Lower lobe of right lung (tissue), 2 donors: ENCODE data around the gene EED. TPM values are rescaled to one million over a fixed set of nuclear protein-coding genes. Genes with fewer than 3 reads are reported as not detected.
"Not testable (repeated sequence)": the region's sequence is repeated elsewhere in the genome, so short reads cannot be mapped to it uniquely, and the experiment has no call there.

ENCODE experiments used
- ATAC-seq, 2 donors: fragments of 200-7000 bp; cut with Tn5 transposase; one replicate each; pipeline ENCODE4 v1.9.1; 2020 to 2022; ENCODE audit warnings: mild to moderate bottlenecking in 2 of 2, moderate library complexity in 2 of 2
- DNase-seq: peaks from one replicate; pipeline ENCODE4 v3.0.0-alpha.2; 2020
- H3K27ac ChIP-seq: fragments of 200-600 bp; one replicate; pipeline ENCODE4 v1.8.0; 2022
- H3K27me3 ChIP-seq: fragments of 200-600 bp; one replicate; pipeline ENCODE4 v1.8.0; 2022; ENCODE audit warnings: low read depth
- H3K36me3 ChIP-seq: fragments of 200-600 bp; one replicate; pipeline ENCODE4 v1.8.0; 2022; ENCODE audit warnings: mild to moderate bottlenecking
- H3K4me1 ChIP-seq: fragments of 200-600 bp; one replicate; pipeline ENCODE4 v1.8.0; 2022
- H3K4me3 ChIP-seq: fragments of 200-600 bp; one replicate; pipeline ENCODE4 v1.8.0; 2022; ENCODE audit warnings: mild to moderate bottlenecking
- H3K9me3 ChIP-seq: fragments of 200-600 bp; one replicate; pipeline ENCODE4 v1.8.0; 2022
- intact Hi-C: fragments of 100-400 bp; cut with DNase I; formaldehyde crosslinking; loops from one replicate; pipeline ENCODE4 v1.11.0; 2022
- total RNA-seq: library from RNA; stranded (reverse); fragmentation: NEBNext Ultra II Directional; extraction: Animal tissue kit (Norgen Biotek cat#: 25700); gene quantifications from one replicate; pipeline ENCODE4 v1.2.1, GENCODE V29; 2021
- TF ChIP-seq, protein P1 (sequence below): fragments of 200-600 bp; IDR thresholded peaks from one replicate; pipeline ENCODE4 v1.8.0; 2022; ENCODE audit warnings: antibody characterized with exemption, mild to moderate bottlenecking
- donor health status: DM: no; HTN: yes; CAD: no; lungs with severe emphysema.

Gene EED
- total RNA-seq, 1 donor from 2014 or later = 21.0 TPM

GRCh38 chr11:86288776-86289507 lies 44.4 kb downstream of the EED start:
- Histone ChIP-seq H3K4me1 (no peaks in the 10 kb centered on the region), H3K27ac (no peak overlapping the region), H3K9me3 (no peaks in the 10 kb centered on the region), H3K36me3 (peaks cover 13% of the 10 kb centered on the region), H3K27me3 (no peaks in the 10 kb centered on the region), H3K4me3 (no peak overlapping the region)
- TF ChIP-seq, protein P1, sequence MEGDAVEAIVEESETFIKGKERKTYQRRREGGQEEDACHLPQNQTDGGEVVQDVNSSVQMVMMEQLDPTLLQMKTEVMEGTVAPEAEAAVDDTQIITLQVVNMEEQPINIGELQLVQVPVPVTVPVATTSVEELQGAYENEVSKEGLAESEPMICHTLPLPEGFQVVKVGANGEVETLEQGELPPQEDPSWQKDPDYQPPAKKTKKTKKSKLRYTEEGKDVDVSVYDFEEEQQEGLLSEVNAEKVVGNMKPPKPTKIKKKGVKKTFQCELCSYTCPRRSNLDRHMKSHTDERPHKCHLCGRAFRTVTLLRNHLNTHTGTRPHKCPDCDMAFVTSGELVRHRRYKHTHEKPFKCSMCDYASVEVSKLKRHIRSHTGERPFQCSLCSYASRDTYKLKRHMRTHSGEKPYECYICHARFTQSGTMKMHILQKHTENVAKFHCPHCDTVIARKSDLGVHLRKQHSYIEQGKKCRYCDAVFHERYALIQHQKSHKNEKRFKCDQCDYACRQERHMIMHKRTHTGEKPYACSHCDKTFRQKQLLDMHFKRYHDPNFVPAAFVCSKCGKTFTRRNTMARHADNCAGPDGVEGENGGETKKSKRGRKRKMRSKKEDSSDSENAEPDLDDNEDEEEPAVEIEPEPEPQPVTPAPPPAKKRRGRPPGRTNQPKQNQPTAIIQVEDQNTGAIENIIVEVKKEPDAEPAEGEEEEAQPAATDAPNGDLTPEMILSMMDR = no peak
- intact Hi-C loops = no loop called here
- DNase-seq (no peak), ATAC-seq (no peak)

DNA sequence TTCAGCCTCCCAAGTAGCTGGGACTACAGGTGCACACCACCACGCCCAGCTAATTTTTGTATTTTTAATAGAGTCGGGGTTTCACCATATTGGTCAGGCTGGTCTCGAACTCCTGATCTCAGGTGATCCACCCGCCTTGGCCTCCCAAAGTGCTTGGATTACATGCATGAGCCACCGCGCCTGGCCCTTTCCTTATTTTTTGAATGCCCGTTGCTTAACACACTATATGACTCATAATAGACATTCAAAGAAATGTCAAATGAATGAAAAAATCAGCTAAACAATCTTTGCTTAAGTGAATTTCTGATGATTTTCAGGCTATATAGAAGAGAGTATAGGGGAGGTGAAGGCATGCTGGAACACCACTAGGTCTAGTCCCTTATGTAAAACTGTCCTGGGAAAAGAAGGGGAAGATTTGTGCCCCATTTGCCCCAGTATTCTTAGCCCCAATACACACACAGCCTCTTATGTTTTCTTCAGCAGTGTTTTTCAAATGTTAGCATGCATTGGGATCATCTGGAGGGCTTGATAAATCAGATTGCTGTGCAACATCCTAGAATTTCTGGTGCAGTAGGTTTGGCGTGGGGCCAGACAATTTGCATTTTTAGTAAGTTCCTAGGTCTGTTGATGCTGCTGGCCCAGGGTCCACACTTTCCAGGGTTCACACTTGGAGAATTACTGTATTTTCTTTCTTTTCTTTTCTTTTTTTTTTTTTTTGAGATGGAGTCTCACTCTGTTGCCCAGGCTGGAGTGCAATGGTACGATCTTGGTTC lies 45.1 kb downstream of the EED start:
- H3K27ac ChIP-seq, intact Hi-C loops, H3K9me3 ChIP-seq, H3K27me3 ChIP-seq, H3K36me3 ChIP-seq, ATAC-seq, H3K4me3 ChIP-seq, DNase-seq, H3K4me1 ChIP-seq: not testable (repeated sequence)

- intact Hi-C loops = no loop called here
- H3K4me3 ChIP-seq = no peak overlapping the region
- no peak overlapping the region for H3K27ac ChIP-seq
- no peaks in the 10 kb centered on the region for H3K9me3 ChIP-seq
- H3K4me1 ChIP-seq = no peaks in the 10 kb centered on the region
- H3K27me3 ChIP-seq = no peaks in the 10 kb centered on the region
- no peak for DNase-seq
- TF ChIP-seq, protein P1 = peak; percentile 67
- ATAC-seq = peak; percentile 59 to 64
- no peaks in the 10 kb centered on the region for H3K36me3 ChIP-seq
Measured at GRCh38 chr11:86291466-86292262, 47.1 kb downstream of the EED start.

- H3K36me3 ChIP-seq = no peaks in the 10 kb centered on the region
- TF ChIP-seq, protein P1 = no peak
- H3K27me3 ChIP-seq = no peaks in the 10 kb centered on the region
- no peak overlapping the region for H3K27ac ChIP-seq
- ATAC-seq = no peak
- no peak overlapping the region for H3K4me3 ChIP-seq
- DNase-seq = no peak
- no peaks in the 10 kb centered on the region for H3K4me1 ChIP-seq
- H3K9me3 ChIP-seq = no peaks in the 10 kb centered on the region
- intact Hi-C loops = no loop called here
Measured at GRCh38 chr11:86292912-86293616, 48.5 kb downstream of the EED start.

DNA sequence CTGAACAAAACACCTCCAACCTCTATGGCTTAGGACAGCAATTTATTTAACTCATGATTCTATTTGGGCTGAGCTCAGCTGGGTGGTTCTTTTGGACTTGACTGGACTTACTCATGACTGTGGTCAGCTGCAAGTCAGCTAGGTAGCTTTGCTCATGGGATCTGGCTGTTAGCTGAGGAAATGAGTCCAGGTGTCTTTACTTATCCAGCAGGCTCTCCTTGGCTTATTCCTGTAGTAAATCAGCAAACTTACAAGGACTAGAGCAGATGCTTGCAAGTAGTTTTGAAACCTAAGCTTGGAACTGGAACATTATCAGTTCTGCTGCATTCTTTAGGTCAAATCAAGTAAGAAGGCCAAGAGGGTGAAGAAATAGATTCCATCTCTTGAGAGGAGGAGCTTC lies 49.5 kb downstream of the EED start:
- Histone ChIP-seq H3K27me3 (no peaks in the 10 kb centered on the region), H3K4me3 (no peak overlapping the region), H3K27ac (no peak overlapping the region), H3K9me3 (no peaks in the 10 kb centered on the region), H3K4me1 (no peaks in the 10 kb centered on the region), H3K36me3 (no peaks in the 10 kb centered on the region)
- DNase-seq (no peak), ATAC-seq (no peak)
- TF ChIP-seq, protein P1 = no peak
- intact Hi-C loops = no loop called here
